Thyroid gland (tissue), 4 donors: Measurements from ENCODE around the gene OTULIN.

Experiments
- POLR2A ChIP-seq, 2 donors: fragments of 450-650 bp; IDR thresholded peaks; one replicate each; pipeline ENCODE4 v1.6.1; 2017; ENCODE audit warnings: antibody characterized with exemption in 2 of 2, mild to moderate bottlenecking in 2 of 2, moderate library complexity in 1 of 2
- TF ChIP-seq, protein P1 (sequence below), 6 experiments: fragments of 200-600 bp in 3 of 6; fragments of 450-650 bp in 3 of 6; sonication (generic) in 3 of 6; IDR thresholded peaks; one replicate each; pipeline ENCODE4 v1.5.1; 2016 to 2019; ENCODE audit warnings: antibody characterized with exemption in 6 of 6, mild to moderate bottlenecking in 2 of 6, inconsistent platforms in 1 of 6, moderate library complexity in 1 of 6

GRCh38 chr5:14666357-14666756, 1.8 kb downstream of the OTULIN start:
- TF ChIP-seq, protein P1, sequence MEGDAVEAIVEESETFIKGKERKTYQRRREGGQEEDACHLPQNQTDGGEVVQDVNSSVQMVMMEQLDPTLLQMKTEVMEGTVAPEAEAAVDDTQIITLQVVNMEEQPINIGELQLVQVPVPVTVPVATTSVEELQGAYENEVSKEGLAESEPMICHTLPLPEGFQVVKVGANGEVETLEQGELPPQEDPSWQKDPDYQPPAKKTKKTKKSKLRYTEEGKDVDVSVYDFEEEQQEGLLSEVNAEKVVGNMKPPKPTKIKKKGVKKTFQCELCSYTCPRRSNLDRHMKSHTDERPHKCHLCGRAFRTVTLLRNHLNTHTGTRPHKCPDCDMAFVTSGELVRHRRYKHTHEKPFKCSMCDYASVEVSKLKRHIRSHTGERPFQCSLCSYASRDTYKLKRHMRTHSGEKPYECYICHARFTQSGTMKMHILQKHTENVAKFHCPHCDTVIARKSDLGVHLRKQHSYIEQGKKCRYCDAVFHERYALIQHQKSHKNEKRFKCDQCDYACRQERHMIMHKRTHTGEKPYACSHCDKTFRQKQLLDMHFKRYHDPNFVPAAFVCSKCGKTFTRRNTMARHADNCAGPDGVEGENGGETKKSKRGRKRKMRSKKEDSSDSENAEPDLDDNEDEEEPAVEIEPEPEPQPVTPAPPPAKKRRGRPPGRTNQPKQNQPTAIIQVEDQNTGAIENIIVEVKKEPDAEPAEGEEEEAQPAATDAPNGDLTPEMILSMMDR (IDR thresholded peaks at IDR 0.05), result no peak
- no peak for TF ChIP-seq POLR2A (IDR thresholded peaks at IDR 0.05)
